GM18858 (cell line): Measurements from ENCODE around the gene TRPM1.

ENCODE experiments used
- ATAC-seq: cut with Tn5 transposase; IDR thresholded peaks from one replicate; pipeline ENCODE4 v1.9.1; 2021; ENCODE audit not compliant: unreplicated experiment

The TRPM1 gene

GRCh38 chr15:30979457-30979856 lies 122.1 kb downstream of the TRPM1 start:
- ATAC-seq = no peak

- ATAC-seq = no peak
These were observed 123.2 kb downstream of the TRPM1 start for GRCh38 chr15:30978328-30978727.

- no peak for ATAC-seq
These were observed 127.4 kb downstream of the TRPM1 start for GRCh38 chr15:30974112-30974511.

- ATAC-seq = no peak
These were observed 128.1 kb downstream of the TRPM1 start for GRCh38 chr15:30973379-30973778.

- ATAC-seq = no peak
These were observed 131.8 kb downstream of the TRPM1 start for GRCh38 chr15:30969724-30970123.

- ATAC-seq = no peak
These were observed 137.8 kb downstream of the TRPM1 start for GRCh38 chr15:30963681-30964080.

- ATAC-seq = no peak
These were observed 138.9 kb downstream of the TRPM1 start for GRCh38 chr15:30962659-30963058.

GRCh38 chr15:30962079-30962478 lies 139.4 kb downstream of the TRPM1 start:
- ATAC-seq = no peak

GRCh38 chr15:30958219-30958618 lies 143.3 kb downstream of the TRPM1 start:
- no peak for ATAC-seq

- no peak for ATAC-seq
These were observed 145.1 kb downstream of the TRPM1 start for GRCh38 chr15:30956216-30957124.

- ATAC-seq = no peak
These were observed 146.9 kb downstream of the TRPM1 start for GRCh38 chr15:30954674-30955073.

GRCh38 chr15:30953731-30954378 lies 147.7 kb downstream of the TRPM1 start:
- no peak for ATAC-seq

GRCh38 chr15:30953183-30953582 lies 148.3 kb downstream of the TRPM1 start:
- no peak for ATAC-seq
